Astrocyte of the cerebellum (primary cell): ENCODE data around the gene PTK7.
"Not testable (repeated sequence)": the region's sequence is repeated elsewhere in the genome, so short reads cannot be mapped to it uniquely, and the experiment has no call there.

Experiments used
- DNase-seq: peaks from one replicate; pipeline ENCODE4 v3.0.0-alpha.2; 2011; ENCODE audit warnings: low read depth
- H3K4me3 ChIP-seq: 2 replicates; pipeline ENCODE4 v1.5.1; 2011; ENCODE audit warnings: mild to moderate bottlenecking, low read depth, low read length, moderate library complexity
- CTCF ChIP-seq: IDR thresholded peaks from 2 replicates; pipeline ENCODE4 v1.5.1; 2012; ENCODE audit warnings: low read length, low read depth, moderate library complexity, mild to moderate bottlenecking; ENCODE audit errors: missing control alignments
- in situ Hi-C: cut with HindIII; loops from 2 replicates; pipeline ENCODE4 v1.10.0; 2017; ENCODE audit warnings: low sequenced_read_pairs

Gene PTK7

GRCh38 chr6:43040542-43041257 lies 35.4 kb upstream of the PTK7 start:
- in situ Hi-C loops: no loop called here
- H3K4me3 ChIP-seq: no peak overlapping the region
- no peak for DNase-seq
- no peak for TF ChIP-seq CTCF

DNA sequence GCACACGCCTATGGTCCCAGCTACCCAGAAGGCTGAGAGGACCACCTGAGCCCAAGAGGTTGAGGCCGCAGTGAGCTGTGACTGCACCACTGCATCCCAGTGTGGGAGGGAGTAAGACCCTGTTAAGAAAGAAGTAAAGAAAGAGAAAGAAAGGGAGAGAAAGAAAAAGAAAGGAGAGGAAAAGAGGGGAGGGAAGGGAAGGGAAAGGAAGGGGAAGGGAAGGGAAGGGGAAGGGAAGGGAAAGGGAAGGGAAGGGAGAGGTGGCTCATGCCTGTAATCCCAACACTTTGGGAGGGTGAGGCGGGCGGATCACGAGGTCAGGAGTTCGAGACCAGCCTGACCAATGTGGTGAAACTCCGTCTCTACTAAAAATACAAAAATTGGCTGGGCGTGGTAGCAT lies 34.6 kb upstream of the PTK7 start:
- DNase-seq, H3K4me3 ChIP-seq, in situ Hi-C loops: not testable (repeated sequence)

DNA sequence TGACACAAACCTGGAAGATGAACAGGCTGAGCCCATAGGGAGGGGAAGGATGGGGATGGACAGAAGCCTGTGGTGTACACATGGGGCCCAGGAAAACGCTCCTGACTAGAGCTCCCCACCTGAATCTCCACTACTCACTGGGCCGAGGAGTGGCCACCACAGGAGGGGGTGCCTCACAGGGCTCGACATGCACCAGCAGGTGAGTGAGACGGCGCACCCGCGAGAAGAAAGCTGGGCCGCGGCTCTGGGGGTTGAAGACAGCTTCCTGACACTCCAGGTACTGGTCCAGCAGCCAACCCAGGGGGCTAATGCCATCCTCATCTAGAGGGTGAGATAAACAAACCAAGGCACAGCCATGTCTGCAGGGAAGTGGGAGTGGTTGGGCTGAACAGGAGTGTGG lies 32.8 kb upstream of the PTK7 start:
- no peak for DNase-seq
- TF ChIP-seq CTCF: no peak
- H3K4me3 ChIP-seq: no peak overlapping the region
- in situ Hi-C loops: no loop called here

DNA sequence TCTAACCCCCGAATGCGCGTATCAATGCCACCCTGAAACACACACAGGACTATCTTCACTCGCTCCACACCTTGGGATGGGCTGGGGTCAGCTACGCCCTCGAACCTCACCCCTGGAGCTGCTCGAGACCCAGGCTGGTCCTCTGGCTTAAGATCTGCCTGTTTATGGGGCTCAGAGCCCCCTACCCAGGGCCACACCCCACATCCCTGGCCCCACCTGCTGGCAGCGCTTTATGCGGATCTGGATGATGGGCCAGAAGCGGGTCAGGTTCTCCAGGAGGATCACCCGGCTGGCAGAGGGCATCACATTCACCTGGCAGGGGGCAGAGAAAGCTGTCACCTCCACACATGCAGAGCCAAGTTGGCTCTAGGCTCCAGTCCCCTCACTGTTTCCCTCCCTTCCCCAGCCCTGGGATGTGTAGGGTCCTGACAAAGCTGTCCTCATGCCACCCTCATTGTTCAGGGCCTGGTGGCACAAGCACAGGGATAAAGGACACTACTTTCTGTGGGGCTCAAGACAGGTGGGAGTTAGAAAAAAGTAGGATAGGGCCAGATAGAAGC lies 30.7 kb upstream of the PTK7 start:
- H3K4me3 ChIP-seq: no peak overlapping the region
- in situ Hi-C loops: no loop called here
- no peak for TF ChIP-seq CTCF
- no peak for DNase-seq

DNA sequence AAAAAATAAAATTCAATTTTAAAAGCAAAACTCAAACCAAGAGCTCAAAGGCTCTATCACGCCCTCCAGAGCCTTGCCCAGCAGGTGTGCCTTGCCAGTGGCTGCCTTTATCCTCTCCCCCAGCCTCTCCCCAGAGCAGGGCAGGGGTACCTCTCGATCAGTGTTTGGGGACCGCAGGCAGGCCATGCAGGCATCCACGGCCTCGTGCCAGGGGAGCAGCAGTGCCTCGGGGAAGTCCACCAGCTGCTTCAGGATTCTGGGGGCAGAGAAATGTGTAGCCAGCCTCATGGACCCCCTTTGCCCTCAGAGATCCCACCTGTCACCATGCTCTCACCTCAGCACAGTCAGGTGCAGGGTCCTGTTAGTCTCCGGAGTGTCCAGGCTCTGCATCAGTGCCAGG lies 28.1 kb upstream of the PTK7 start:
- TF ChIP-seq CTCF: no peak
- DNase-seq: no peak
- H3K4me3 ChIP-seq: no peak overlapping the region
- in situ Hi-C loops: no loop called here

DNA sequence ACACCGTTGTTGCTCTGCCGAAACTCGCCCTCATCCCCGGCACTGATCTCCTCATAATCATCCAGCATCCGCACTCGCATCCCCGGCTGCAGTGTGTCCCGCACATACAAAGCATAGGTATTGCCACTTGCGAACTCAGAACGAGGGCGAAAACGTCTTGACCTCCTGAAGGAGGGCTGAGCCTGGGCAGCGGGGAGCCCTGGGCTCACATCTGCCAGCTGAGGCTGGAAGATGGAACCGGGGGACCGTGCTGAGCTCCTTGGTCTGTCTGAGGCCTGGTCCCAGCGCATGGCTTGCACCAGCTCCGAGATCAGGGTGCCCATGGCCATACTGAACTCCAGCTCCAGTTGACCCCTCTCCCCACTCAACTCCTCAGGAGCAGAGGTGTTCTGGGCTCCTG lies 25.1 kb upstream of the PTK7 start:
- in situ Hi-C loops: no loop called here
- DNase-seq: no peak
- H3K4me3 ChIP-seq: no peak overlapping the region
- no peak for TF ChIP-seq CTCF

GRCh38 chr6:43052225-43052841 lies 23.8 kb upstream of the PTK7 start:
- in situ Hi-C loops: no loop called here
- TF ChIP-seq CTCF: no peak
- H3K4me3 ChIP-seq: peak overlapping the region; percentile 85
- no peak for DNase-seq
